ENCODE data around the gene PLEKHB1.

- no peak for TF ChIP-seq EP300 (IDR thresholded peaks at IDR 0.05)
- TF ChIP-seq CTCF (IDR thresholded peaks at IDR 0.05) = no peak
These were observed 58.7 kb downstream of the PLEKHB1 start for GRCh38 chr11:73705053-73705452.

Data from ovary (tissue), 3 donors.